ENCODE data around the gene PADI1. TPM values are rescaled to one million over a fixed set of nuclear protein-coding genes. Genes with fewer than 3 reads are reported as not detected.
"Not testable (repeated sequence)": the region's sequence is repeated elsewhere in the genome, so short reads cannot be mapped to it uniquely, and the experiment has no call there.

Gene PADI1
- total RNA-seq, 2 donors from 2014 or later = 1.2 TPM; not detected in 1

DNA sequence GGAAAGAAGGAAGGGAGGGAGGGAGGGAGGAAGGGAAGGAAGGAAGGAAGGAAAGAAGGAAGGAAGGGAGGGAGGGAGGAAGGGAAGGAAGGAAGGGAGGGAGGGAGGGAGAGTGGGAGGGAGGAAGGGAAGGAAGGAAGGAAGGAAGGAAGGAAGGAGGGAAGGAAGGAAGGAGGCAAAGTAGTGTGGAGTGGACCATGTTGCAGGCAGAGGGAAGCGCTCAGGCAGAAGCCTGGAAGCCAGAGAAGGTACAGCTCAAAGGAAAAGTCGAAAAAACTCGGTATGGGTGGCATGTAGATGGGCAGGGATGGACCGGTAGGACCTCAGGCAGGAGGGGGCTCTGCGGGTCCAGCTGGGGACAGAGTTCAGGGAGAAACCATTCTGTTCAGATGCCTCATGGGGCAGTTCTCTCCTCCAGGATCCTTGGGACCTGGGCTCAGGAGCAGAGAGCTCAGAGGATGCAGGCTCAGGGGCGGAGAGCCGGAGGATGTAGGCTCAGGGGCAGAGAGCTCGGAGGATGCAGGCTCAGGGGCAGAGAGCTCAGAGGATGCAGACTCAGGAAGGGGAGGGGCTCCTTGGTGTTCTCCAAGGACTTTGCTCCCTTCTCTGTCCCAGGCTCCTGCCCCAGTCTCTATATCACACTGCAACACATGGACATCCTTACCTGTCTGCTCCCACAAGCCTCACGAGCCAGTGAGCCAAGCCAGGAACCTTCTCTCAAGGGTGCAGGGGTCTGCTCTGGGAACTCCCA, 30.4 kb downstream of the PADI1 start:
- no peaks in the 10 kb centered on the region for H3K9me3 ChIP-seq
- H3K27me3 ChIP-seq (replicated peaks; ENCODE audit: insufficient read depth) = no peaks in the 10 kb centered on the region
- peaks cover 0 to 8% of the 10 kb centered on the region in 2 donors for H3K4me1 ChIP-seq (ENCODE audit: control insufficient read depth in 1 of 2, low read depth in 2 of 2)
- no peak for TF ChIP-seq CTCF (IDR thresholded peaks at IDR 0.05)
- DNase-seq (ENCODE audit: low spot score) (no peak), ATAC-seq (ENCODE audit: insufficient number of reproducible peaks, low FRiP score, low read depth) (no peak)
- H3K27ac ChIP-seq = no peak overlapping the region
- H3K36me3 ChIP-seq = no peaks in the 10 kb centered on the region
- no peak overlapping the region for H3K4me3 ChIP-seq

DNA sequence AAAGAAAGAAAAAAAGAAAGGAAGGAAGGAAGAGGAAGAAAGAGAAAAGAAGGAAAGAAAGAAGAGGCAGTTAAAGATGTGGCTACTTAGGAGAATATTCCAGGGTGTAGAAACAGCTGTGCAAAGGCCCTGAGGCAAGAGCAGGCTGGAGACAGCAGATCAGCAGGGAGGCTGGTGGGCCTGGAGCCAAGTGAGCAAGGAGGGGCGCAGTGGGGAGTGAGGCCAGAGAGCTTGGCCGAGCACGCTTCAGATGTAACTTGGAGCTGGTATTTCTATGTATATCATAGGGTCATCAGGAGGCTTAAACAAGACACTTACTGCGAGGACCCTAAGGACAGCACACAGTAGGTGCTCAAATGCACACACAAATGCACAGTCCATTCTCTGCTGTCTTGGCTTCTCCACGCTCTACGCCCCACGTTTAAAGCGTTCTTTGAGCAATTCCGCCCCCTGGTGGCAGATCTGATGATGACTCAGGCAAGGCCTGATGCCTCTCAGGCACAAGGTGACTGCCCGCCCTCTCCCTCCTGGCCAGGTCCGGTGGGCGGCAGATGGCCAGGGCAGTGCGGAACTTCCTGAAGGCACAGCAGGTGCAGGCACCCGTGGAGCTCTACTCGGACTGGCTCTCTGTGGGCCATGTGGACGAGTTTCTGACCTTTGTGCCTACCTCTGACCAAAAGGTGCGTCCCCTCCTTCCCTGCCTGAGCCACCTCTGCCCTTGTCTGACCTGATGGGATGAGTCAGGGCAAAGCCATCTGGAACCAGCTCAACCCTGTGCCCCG, 32.0 kb downstream of the PADI1 start:
- Histone ChIP-seq H3K4me3 (no peak overlapping the region), H3K9me3 (no peaks in the 10 kb centered on the region), H3K36me3 (no peaks in the 10 kb centered on the region), H3K27ac (no peak overlapping the region), H3K27me3 (replicated peaks; ENCODE audit: insufficient read depth) (no peaks in the 10 kb centered on the region), H3K4me1 (ENCODE audit: control insufficient read depth in 1 of 2, low read depth in 2 of 2) (peaks cover 0 to 8% of the 10 kb centered on the region in 2 donors)
- DNase-seq (ENCODE audit: low spot score) (peak; percentile 40), ATAC-seq (ENCODE audit: insufficient number of reproducible peaks, low FRiP score, low read depth) (peak; percentile 45)
- TF ChIP-seq CTCF (IDR thresholded peaks at IDR 0.05) = peak; percentile 87

DNA sequence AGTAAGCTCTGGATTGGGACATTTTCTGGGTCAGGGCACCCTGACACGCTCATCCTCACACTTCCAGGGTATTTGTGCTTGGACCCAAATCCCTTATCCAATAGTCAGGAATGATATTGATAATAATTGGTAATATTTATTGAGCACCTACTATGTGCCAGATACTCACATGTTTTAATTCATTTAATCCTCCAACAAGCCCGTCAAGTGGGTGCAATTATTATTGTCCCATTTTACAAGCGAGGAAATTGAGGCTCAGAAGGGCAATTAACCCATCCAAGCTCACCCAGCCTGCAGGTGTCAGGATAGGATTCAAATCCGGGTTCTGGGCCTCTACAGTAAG, 32.6 kb downstream of the PADI1 start:
- ATAC-seq (ENCODE audit: insufficient number of reproducible peaks, low FRiP score, low read depth) = no peak
- Histone ChIP-seq H3K9me3 (no peaks in the 10 kb centered on the region), H3K4me3 (no peak overlapping the region)

GRCh38 chr1:17239420-17239819, 34.5 kb downstream of the PADI1 start:
- ATAC-seq (ENCODE audit: insufficient number of reproducible peaks, low FRiP score, low read depth) = no peak
- no peak overlapping the region for H3K27ac ChIP-seq
- DNase-seq (ENCODE audit: low spot score) = no peak
- H3K4me1 ChIP-seq (ENCODE audit: control insufficient read depth in 1 of 2, low read depth in 2 of 2) = no peaks in the 10 kb centered on the region
- no peak for TF ChIP-seq CTCF (IDR thresholded peaks at IDR 0.05)
- no peaks in the 10 kb centered on the region for H3K9me3 ChIP-seq
- H3K4me3 ChIP-seq = no peak overlapping the region
- no peaks in the 10 kb centered on the region for H3K36me3 ChIP-seq
- H3K27me3 ChIP-seq (replicated peaks; ENCODE audit: insufficient read depth) = no peaks in the 10 kb centered on the region

More for the DNA sequence above, 32.6 kb downstream of the PADI1 start:
- H3K27me3 ChIP-seq (replicated peaks; ENCODE audit: insufficient read depth) = no peaks in the 10 kb centered on the region
- H3K4me1 ChIP-seq (ENCODE audit: control insufficient read depth in 1 of 2, low read depth in 2 of 2) = peaks cover 0 to 8% of the 10 kb centered on the region in 2 donors
- no peak for TF ChIP-seq CTCF (IDR thresholded peaks at IDR 0.05)
- H3K27ac ChIP-seq = no peak overlapping the region
- no peak for DNase-seq (ENCODE audit: low spot score)
- no peaks in the 10 kb centered on the region for H3K36me3 ChIP-seq

GRCh38 chr1:17241011-17241779, 36.3 kb downstream of the PADI1 start:
- not testable (repeated sequence) for DNase-seq (ENCODE audit: low spot score); H3K4me3 ChIP-seq; H3K36me3 ChIP-seq; ATAC-seq (ENCODE audit: insufficient number of reproducible peaks, low FRiP score, low read depth); H3K27ac ChIP-seq; H3K4me1 ChIP-seq (ENCODE audit: control insufficient read depth in 1 of 2, low read depth in 2 of 2); H3K27me3 ChIP-seq (replicated peaks; ENCODE audit: insufficient read depth); H3K9me3 ChIP-seq

- H3K4me1 ChIP-seq (ENCODE audit: control insufficient read depth in 1 of 2, low read depth in 2 of 2); H3K27me3 ChIP-seq (replicated peaks; ENCODE audit: insufficient read depth); ATAC-seq (ENCODE audit: insufficient number of reproducible peaks, low FRiP score, low read depth); H3K9me3 ChIP-seq; DNase-seq (ENCODE audit: low spot score); H3K27ac ChIP-seq; H3K4me3 ChIP-seq; H3K36me3 ChIP-seq: not testable (repeated sequence)
Observed at GRCh38 chr1:17241780-17242074, 36.8 kb downstream of the PADI1 start.
